HL-60 (cell line): ENCODE data around the gene PHF5A.

ENCODE experiments used
- DNase-seq, 2 experiments: peaks; one replicate each; pipeline ENCODE4 v3.0.0-alpha.2; 2010 to 2020; ENCODE audit warnings: low read depth in 1 of 2, low spot score in 1 of 2
- H3K27ac ChIP-seq: fragments of 250-450 bp; sonication (Bioruptor Pico); replicated peaks from 2 replicates; pipeline ENCODE4 v1.5.1; 2020; ENCODE audit warnings: mild to moderate bottlenecking, moderate library complexity
- H3K27me3 ChIP-seq: fragments of 250-450 bp; sonication (Bioruptor Pico); 2 replicates; pipeline ENCODE4 v1.5.1; 2021; ENCODE audit warnings: mild to moderate bottlenecking, moderate library complexity; ENCODE audit not compliant: insufficient read depth, poor library complexity, severe bottlenecking
- H3K4me3 ChIP-seq: replicated peaks from 2 replicates; pipeline ENCODE4 v1.5.1; 2011; ENCODE audit warnings: mild to moderate bottlenecking, control low read depth, low read length; ENCODE audit not compliant: insufficient read depth
- GABPA ChIP-seq: IDR thresholded peaks from 2 replicates; pipeline ENCODE4 v1.6.1; 2012; ENCODE audit warnings: low read depth
- POLR2AphosphoS5 ChIP-seq: IDR thresholded peaks from 2 replicates; pipeline ENCODE4 v1.6.1; 2012; ENCODE audit warnings: low read depth
- SPI1 ChIP-seq: IDR thresholded peaks from 2 replicates; pipeline ENCODE4 v1.6.1; 2012; ENCODE audit warnings: low read depth, mild to moderate bottlenecking, borderline replicate concordance
- TF ChIP-seq, protein P1 (sequence below): IDR thresholded peaks from one replicate; pipeline ENCODE4 v1.5.1; 2011; ENCODE audit warnings: low read length, control low read depth, inconsistent platforms; ENCODE audit not compliant: insufficient read depth
- TF ChIP-seq, protein P2 (sequence below): IDR thresholded peaks from 2 replicates; pipeline ENCODE4 v1.6.1; 2012; ENCODE audit warnings: low read depth; ENCODE audit not compliant: insufficient replicate concordance

The PHF5A gene

DNA sequence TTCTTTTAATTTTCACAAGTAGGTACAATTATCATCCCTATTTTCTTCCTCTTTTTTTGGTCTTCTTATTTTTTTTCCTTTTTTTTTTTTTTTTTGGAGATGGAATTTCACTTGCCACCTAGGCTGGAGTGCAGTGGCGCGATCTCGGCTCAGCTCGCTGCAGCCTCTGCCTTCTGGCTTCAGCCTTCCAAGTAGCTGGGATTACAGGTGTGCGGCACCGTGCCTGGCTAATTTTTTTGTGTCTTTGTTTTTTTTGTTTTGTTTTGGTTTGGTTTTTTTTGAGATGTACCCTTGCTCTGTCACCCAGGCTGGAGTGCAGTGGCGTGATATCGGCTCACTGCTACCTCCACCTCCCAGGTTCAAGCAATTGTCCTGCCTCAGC is 38.5 kb downstream of the PHF5A start:
- H3K27ac ChIP-seq, result no peak overlapping the region

DNA sequence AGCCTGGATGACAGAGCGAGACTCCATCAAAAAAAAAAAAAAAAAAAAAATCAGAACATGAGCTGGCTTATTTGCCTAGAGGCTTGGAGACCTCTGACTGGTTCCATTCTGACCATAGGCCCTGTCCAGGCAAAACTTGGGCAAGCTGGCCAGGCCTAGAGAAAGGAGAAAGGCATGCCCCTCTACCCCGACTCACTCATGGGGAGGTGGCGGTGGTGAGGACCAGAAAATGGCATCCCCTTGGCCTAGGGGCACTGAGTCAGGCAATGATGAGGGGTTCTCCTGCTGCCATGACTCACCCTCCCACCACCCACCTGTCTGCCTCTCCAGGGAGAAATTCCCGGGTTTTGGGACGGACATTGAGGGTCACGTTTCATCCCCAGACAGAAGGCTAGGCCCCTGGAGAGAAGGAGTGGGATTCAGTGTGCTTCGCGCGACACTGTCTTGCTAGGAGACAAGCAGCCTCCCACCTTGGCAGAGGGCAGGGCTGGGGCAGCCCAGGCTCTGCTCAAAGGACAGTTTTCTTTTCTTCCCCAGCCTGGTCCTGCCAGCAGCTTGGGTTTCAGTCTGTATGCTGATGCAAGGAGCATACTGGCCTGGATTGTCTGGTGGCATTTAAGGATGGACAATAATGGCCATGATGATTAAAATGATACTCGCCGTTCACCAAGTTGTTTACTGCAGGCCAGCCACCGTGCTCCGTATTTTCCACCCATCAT is 39.1 kb downstream of the PHF5A start:
- TF ChIP-seq SPI1 (no peak), GABPA (no peak), POLR2AphosphoS5 (no peak)
- TF ChIP-seq, protein P1, sequence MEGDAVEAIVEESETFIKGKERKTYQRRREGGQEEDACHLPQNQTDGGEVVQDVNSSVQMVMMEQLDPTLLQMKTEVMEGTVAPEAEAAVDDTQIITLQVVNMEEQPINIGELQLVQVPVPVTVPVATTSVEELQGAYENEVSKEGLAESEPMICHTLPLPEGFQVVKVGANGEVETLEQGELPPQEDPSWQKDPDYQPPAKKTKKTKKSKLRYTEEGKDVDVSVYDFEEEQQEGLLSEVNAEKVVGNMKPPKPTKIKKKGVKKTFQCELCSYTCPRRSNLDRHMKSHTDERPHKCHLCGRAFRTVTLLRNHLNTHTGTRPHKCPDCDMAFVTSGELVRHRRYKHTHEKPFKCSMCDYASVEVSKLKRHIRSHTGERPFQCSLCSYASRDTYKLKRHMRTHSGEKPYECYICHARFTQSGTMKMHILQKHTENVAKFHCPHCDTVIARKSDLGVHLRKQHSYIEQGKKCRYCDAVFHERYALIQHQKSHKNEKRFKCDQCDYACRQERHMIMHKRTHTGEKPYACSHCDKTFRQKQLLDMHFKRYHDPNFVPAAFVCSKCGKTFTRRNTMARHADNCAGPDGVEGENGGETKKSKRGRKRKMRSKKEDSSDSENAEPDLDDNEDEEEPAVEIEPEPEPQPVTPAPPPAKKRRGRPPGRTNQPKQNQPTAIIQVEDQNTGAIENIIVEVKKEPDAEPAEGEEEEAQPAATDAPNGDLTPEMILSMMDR, result no peak
- TF ChIP-seq, protein P2, sequence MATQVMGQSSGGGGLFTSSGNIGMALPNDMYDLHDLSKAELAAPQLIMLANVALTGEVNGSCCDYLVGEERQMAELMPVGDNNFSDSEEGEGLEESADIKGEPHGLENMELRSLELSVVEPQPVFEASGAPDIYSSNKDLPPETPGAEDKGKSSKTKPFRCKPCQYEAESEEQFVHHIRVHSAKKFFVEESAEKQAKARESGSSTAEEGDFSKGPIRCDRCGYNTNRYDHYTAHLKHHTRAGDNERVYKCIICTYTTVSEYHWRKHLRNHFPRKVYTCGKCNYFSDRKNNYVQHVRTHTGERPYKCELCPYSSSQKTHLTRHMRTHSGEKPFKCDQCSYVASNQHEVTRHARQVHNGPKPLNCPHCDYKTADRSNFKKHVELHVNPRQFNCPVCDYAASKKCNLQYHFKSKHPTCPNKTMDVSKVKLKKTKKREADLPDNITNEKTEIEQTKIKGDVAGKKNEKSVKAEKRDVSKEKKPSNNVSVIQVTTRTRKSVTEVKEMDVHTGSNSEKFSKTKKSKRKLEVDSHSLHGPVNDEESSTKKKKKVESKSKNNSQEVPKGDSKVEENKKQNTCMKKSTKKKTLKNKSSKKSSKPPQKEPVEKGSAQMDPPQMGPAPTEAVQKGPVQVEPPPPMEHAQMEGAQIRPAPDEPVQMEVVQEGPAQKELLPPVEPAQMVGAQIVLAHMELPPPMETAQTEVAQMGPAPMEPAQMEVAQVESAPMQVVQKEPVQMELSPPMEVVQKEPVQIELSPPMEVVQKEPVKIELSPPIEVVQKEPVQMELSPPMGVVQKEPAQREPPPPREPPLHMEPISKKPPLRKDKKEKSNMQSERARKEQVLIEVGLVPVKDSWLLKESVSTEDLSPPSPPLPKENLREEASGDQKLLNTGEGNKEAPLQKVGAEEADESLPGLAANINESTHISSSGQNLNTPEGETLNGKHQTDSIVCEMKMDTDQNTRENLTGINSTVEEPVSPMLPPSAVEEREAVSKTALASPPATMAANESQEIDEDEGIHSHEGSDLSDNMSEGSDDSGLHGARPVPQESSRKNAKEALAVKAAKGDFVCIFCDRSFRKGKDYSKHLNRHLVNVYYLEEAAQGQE, result no peak
- no peak for DNase-seq
- no peak overlapping the region for H3K27ac ChIP-seq

More for the DNA sequence above, 38.5 kb downstream of the PHF5A start:
- Histone ChIP-seq H3K4me3 (no peak overlapping the region), H3K27me3 (no peaks in the 10 kb centered on the region)
- TF ChIP-seq POLR2AphosphoS5, result no peak
- no peak for DNase-seq

DNA sequence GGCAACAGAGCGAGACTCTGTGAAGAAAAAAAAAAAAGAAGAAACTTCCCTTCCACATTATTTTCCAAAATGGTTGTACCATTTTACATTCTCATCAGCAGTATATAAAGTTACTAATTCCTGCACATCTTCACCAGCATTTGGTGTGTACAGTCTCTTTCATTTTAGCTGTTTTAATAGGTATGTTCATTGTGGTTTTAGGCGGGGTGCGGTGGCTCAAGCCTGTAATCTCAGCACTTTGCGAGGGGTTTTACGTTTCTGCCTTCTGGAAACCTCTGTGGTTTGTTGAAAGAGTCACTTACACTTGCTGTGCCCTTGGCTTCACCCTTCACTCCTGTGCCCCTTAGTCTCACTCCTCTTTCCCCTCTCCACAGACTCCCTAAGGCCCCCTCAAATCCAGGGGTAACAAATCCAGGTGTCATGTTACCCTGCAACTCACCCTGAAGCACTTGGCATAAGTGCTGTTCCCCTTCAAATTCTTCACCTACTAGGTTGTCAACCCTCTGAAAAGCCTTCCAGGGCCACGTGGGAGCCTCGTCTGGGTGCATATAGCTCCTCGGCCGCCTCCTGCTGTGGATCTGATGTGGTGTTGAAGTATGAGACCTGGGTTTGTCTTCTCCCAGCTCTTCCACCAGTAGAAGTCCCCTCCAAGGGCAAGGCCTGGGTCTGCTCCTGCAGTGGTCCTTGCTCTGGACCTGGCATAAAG is 42.7 kb downstream of the PHF5A start:
- TF ChIP-seq, protein P1, result no peak
- no peak for TF ChIP-seq POLR2AphosphoS5
- TF ChIP-seq, protein P2, result no peak
- no peak for TF ChIP-seq SPI1
- no peak for TF ChIP-seq GABPA
- Histone ChIP-seq H3K4me3 (no peak overlapping the region), H3K27ac (no peak overlapping the region), H3K27me3 (no peaks in the 10 kb centered on the region)
- DNase-seq, result no peak

More for the DNA sequence above, 39.1 kb downstream of the PHF5A start:
- H3K27me3 ChIP-seq, result no peaks in the 10 kb centered on the region
- no peak overlapping the region for H3K4me3 ChIP-seq

DNA sequence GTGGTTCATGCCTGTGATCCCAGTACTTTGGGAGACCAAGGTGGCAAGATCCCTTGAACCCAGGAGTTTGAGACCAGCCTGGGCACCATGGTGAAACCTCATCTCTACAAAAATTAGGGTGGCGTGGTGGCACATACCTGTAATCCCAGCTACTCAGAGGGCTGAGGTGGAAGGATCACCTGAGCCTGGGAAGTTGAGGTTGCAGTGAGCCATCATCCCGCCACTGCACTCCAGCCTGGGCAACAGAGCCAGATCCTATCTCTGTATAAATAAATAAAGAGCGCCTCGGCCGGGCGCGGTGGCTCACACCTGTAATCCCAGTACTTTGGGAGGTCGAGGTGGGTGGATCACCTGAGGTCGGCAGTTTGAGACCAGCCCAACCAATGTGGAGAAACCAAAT is 49.8 kb downstream of the PHF5A start:
- Histone ChIP-seq H3K4me3 (no peak overlapping the region), H3K27me3 (no peaks in the 10 kb centered on the region), H3K27ac (no peak overlapping the region)
- DNase-seq, result no peak
- TF ChIP-seq GABPA, result no peak
- TF ChIP-seq, protein P1, result no peak
- TF ChIP-seq SPI1, result no peak
- TF ChIP-seq POLR2AphosphoS5, result no peak
- TF ChIP-seq, protein P2, result no peak
